Mesenteric fat pad (tissue), 1 donor: ENCODE measurements around the gene STX8. TPM values are rescaled to one million over a fixed set of nuclear protein-coding genes. Genes with fewer than 3 reads are reported as not detected.
"Not testable (repeated sequence)": the region's sequence is repeated elsewhere in the genome, so short reads cannot be mapped to it uniquely, and the experiment has no call there.

ENCODE experiments used
- DNase-seq: peaks from one replicate; pipeline ENCODE4 v3.0.0-alpha.2; 2020; ENCODE audit warnings: low spot score
- total RNA-seq: library from RNA; stranded (reverse); fragmentation: NEBNext Ultra II Directional; extraction: Animal tissue kit (Norgen Biotek cat#: 25700); gene quantifications from one replicate; pipeline ENCODE4 v1.2.1, GENCODE V29; 2021
- donor health status: DM: yes; HTN: yes; CAD: no.

Gene STX8
- total RNA-seq, 1 donor from 2014 or later = 77.0 TPM

DNA sequence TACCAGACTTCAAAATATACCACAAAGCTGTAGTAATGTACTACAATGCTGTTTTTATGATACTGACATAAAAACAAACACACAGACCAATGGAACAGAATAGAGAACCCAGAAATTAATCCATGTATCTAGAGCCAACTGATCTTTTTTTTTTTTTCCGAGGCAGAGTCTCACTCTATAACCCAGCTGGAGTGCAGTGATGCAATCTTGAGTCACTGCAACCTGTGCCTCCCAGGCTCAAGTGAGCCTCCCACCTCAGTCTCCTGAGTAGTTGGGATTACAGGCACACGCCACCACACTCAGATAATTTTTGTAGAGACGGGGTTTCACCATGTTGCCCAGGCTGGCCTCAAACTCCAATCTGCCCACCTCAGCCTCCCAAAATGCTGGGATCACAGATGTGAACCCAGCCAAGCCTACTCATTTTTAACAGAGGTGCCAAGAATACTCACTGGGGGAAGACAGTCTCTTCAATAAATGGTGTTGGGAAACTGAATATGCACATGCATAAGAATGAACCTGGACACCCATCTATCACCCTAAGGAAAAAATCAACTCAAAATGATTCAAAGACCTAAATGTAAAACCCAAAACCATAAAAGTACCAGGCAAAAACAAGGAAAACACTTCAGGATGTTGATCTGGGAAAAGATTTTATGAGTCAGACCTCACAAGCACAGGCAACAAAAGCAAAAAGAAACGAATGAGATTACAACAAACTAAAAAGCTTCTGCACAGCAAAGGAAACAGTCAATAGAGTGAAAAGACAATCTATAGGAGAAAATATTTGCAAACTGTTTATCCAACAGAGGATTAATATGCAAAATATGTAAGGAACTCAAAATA, 63.1 kb downstream of the STX8 start:
- DNase-seq = no peak

GRCh38 chr17:9509236-9509816, 66.3 kb downstream of the STX8 start:
- DNase-seq = no peak

DNA sequence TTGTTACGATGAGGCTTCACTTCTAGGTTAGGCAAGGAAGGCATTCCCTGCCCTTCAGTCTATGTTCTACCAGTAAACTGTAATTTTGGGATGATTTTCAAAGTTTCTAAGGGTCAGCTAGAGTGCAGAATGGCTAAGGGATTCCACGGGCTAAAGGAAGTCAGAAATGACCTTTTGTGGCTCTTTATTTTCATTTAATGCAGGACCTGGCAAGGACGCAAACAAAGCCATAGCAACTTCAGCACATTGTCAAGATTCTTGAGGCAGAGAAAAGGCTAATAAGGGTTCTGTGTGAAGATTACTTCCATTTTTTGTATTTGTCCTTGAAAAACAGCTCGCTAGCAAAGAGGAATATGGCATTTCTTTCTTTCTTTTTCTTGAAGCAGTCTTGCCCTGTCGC, 76.6 kb downstream of the STX8 start:
- no peak for DNase-seq

DNA sequence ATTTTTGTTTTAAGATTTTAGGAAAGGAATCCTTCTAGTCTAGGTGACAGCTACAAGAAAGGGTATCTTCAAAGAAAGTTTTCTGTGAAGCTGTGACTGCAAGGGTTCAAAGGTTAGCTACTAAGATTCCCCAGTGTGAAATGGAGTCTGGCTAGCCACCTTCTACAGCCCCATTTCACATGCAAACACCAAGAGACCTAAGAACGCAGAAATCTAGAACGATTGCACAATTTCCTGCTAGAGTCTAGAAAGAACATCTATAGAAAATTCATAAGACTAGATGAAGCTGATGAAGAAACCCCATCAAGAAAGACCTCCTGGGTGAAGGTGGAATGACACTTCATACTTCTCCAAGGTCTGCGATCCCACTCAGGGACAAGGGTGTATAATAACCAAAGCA, 77.1 kb downstream of the STX8 start:
- no peak for DNase-seq

DNA sequence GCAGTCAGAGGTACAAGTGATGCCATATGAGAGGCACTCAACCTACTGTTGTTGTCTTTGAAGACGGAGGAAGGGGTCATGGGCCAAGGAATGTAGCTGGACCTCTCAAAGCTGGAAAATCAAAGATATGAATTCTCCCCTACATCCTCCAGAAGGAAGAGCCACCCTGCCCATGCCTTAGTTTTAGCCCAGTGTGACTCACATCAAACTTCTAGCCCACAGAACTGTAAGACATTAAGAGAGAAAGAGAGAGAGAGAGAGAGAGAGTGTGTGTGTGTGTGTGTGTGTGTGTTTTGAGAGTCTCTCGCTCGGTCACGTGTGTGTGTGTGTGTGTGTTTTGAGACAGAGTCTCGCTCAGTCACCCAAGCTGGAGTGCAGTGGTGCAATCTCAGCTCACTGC, 87.1 kb downstream of the STX8 start:
- no peak for DNase-seq

- DNase-seq = no peak
These were observed 88.2 kb downstream of the STX8 start for GRCh38 chr17:9487406-9487805.

GRCh38 chr17:9484789-9485188, 90.8 kb downstream of the STX8 start:
- no peak for DNase-seq

GRCh38 chr17:9479964-9480363, 95.7 kb downstream of the STX8 start:
- no peak for DNase-seq

- DNase-seq = no peak
These were observed 96.7 kb downstream of the STX8 start for GRCh38 chr17:9478889-9479288.

- DNase-seq = no peak
These were observed 100.4 kb downstream of the STX8 start for GRCh38 chr17:9475101-9475658.

- DNase-seq = no peak
These were observed 101.9 kb downstream of the STX8 start for GRCh38 chr17:9473711-9474110.

DNA sequence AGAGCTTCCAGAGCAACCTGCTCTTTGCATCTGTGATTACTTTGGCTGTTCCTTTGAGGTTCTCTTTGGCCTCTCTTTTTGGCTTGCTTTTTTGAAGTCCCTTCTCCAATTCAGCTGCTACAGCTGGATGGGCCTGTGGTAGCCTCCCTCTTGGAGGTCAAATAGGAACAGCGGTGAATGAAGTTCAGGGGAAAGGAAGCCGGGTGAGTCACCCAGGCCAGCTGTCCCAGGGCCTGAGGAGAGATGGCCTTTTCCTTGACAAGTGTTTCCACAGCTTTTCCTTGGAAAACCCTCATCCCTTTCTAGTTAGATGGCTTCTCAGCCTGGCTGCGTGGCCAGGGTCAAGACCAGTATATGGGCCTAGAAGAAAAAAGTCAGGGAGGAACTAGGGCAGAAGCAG, 103.1 kb downstream of the STX8 start:
- DNase-seq = no peak

DNA sequence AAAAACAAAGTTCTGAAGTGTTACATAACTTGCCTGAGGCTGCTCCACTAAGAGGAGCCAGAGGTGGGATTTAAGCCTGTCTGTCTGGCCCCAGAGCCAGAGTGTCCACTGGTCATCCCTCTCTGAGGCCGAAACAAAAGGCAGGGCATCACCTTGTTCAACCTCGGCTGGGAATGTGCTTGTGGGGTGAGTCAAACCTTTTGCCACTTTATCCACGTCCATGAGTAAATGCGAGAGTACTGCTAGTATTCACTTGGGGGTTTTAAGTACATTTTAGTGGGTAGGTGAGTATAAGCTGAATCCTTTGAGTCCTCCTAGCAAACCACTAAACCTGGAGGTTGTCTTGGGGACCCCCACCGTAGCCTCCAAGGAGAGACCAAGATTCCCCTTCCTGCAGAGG, 103.5 kb downstream of the STX8 start:
- DNase-seq = no peak

- no peak for DNase-seq
These were observed 105.4 kb downstream of the STX8 start for GRCh38 chr17:9470171-9470570.

DNA sequence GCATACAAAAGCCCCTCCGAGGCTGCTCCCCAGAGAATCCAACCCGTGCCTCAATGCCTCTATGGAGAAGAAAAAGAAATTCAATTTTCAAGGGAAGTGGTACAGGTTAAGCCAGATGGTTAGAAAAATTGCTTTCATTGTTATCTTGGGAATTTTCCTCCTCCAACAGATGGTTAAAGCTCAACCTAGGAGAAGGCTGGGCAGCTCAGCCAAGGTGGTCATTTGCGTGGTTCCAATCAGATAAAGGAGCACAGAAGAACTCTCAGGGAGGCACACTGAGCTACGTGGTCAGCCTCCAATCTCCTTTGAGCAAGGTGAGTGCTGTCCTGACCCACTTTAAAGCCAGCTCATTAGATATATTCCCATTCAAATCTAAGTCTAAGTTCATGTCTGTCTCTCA, 106.7 kb downstream of the STX8 start:
- no peak for DNase-seq

GRCh38 chr17:9468532-9468931, 107.1 kb downstream of the STX8 start:
- DNase-seq = no peak

DNA sequence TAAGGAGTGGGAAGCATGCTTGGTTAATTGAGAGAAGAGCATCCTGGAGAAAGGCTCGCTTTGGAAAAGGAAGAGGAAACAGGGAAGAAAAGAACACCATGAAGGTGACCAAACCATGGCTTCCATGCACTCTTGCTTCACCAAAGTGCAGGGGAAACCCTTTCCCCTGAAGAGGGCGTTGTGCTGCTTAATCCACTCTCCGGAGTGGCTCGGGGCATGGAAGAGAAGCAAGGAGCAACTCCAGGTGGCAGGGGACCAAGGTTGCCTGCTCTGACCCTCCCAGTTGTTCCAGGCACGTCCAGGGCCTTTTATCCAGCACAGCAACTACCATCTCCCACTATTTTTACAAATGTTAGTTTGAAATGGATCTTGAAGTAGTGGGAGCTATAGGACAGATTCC, 108.1 kb downstream of the STX8 start:
- no peak for DNase-seq

DNA sequence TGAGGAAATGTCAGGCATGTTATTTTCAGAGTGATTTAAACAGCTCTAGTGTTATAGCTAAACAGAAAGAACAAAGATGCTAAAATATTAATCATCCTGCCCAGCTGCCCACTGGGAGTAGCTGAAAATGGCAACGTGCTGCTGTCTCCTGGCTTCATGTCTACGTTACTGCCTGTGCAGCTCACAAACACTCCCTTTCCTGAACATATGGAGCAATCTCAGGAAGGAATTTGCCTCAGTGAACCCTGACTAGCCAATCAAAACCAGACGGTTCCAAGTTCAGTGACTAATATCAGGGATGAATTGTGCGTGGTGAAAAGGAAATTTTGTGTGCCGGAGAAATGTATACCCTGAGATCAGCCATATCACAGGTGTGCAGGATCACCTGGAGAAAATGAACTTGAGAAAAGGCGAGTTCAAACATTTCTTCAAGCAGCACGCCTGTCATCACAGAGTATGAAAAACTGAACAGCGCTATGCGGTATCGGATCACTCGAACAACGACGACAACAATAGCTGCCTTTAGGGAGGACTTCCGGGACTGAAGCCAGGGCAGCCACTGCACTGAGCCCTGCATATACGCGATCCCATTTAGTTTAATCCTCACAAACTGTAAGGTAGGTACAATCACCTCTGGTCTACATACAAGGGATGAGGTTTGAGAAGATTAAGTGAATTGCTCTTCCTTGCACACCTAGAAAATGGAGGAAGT, 110.3 kb downstream of the STX8 start:
- no peak for DNase-seq

GRCh38 chr17:9457005-9457404, 118.6 kb downstream of the STX8 start:
- no peak for DNase-seq

DNA sequence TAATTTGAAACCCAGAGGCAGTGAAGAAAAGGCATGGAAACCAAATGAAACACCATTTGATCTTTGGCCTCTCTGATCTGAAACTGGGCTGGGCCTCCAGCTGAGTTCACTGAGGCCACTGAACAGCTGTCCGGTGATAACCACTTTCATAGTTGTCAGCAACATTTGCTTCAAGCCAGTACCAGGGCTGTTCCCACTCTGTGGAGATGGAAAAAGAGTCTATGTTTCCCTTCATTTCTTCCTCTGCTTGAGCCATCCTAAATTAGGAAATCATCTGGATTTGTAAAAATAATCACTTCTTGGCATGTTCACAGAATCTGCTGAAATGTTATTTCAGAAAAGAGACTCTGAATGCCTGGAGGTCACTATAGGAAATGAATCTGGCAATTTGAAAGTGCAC, 119.3 kb downstream of the STX8 start:
- DNase-seq = no peak

GRCh38 chr17:9451934-9452333, 123.7 kb downstream of the STX8 start:
- no peak for DNase-seq

DNA sequence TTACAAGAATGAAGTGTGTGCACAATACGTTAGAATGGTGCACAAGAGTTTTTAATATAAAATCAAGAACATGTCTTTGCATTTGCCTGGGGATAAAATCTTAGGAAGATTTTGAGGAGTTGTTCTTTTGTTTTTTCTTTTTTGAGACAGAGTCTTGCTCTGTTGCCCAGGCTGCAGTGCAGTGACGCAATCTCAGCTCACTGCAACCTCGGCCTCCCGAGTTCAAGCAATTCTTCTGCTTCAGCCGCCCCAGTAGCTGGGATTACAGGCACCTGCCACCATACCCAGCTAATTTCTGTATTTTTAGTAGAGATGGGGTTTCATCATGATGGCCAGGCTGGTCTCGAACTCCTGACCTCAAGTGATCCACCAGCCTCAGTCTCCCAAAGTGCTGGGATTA, 128.3 kb downstream of the STX8 start:
- not testable (repeated sequence) for DNase-seq
